Measurements from ENCODE around the gene RNF181.

DNA sequence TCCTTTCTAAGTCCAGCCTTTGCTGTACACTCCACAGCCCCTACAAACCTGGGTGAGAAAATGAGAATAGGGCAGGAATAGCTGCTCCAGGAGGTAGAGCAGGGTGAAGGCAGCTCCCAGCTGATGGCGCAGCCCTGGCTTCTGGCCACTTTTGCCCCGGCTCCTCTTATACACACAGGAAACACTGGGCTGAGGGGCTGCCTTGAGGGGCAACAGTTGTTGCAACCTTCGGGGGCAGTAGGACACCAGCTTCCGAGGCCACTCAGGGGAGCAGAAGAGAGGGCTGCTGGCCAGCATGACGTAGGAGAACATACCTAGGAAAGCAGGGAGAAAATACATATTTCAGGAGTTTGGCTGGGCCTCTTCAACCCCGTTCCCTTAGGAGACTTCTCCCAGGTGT lies 42.4 kb upstream of the RNF181 start:
- TF ChIP-seq, protein P1, sequence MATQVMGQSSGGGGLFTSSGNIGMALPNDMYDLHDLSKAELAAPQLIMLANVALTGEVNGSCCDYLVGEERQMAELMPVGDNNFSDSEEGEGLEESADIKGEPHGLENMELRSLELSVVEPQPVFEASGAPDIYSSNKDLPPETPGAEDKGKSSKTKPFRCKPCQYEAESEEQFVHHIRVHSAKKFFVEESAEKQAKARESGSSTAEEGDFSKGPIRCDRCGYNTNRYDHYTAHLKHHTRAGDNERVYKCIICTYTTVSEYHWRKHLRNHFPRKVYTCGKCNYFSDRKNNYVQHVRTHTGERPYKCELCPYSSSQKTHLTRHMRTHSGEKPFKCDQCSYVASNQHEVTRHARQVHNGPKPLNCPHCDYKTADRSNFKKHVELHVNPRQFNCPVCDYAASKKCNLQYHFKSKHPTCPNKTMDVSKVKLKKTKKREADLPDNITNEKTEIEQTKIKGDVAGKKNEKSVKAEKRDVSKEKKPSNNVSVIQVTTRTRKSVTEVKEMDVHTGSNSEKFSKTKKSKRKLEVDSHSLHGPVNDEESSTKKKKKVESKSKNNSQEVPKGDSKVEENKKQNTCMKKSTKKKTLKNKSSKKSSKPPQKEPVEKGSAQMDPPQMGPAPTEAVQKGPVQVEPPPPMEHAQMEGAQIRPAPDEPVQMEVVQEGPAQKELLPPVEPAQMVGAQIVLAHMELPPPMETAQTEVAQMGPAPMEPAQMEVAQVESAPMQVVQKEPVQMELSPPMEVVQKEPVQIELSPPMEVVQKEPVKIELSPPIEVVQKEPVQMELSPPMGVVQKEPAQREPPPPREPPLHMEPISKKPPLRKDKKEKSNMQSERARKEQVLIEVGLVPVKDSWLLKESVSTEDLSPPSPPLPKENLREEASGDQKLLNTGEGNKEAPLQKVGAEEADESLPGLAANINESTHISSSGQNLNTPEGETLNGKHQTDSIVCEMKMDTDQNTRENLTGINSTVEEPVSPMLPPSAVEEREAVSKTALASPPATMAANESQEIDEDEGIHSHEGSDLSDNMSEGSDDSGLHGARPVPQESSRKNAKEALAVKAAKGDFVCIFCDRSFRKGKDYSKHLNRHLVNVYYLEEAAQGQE (IDR thresholded peaks at IDR 0.05; ENCODE audit: insufficient read depth in 1 of 2, low read depth in 2 of 2, low read length in 2 of 2) = no peak
- TF ChIP-seq SIN3A (IDR thresholded peaks at IDR 0.05; ENCODE audit: borderline replicate concordance, insufficient read depth, low read length) (no peak), POLR2AphosphoS5 (IDR thresholded peaks at IDR 0.05; ENCODE audit: low read depth, low read length) (no peak), TAF1 (IDR thresholded peaks at IDR 0.05; ENCODE audit: borderline replicate concordance, insufficient read depth, low read length) (no peak), FOXP2 (optimal IDR thresholded peaks at IDR 0.05; ENCODE audit: borderline replicate concordance, extremely low read depth, extremely low read length, insufficient read depth) (no peak)

Data from PFSK-1 (cell line).